ENCODE data around the gene RAPGEF6.
"Not testable (repeated sequence)": the region's sequence is repeated elsewhere in the genome, so short reads cannot be mapped to it uniquely, and the experiment has no call there.

Gene RAPGEF6

DNA sequence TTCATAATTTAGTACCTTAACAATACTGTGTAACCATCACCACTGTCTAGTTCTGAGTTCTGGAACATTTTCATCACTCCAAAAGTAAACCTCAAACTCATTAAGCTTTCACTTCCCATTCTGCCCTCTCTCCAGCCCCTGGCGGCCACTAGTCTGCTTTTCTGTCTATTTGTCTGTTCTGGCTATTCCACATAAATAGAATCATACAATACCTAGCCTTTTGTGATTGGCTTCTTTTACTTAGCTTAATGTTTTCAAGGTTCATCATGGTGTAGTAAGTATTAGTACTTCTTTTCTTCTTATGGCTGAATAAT, 138.7 kb downstream of the RAPGEF6 start:
- no peak for DNase-seq (ENCODE audit: low read depth, low spot score)

- no peak for DNase-seq (ENCODE audit: low read depth, low spot score)
Observed at GRCh38 chr5:131495536-131496399, 139.3 kb downstream of the RAPGEF6 start.

DNA sequence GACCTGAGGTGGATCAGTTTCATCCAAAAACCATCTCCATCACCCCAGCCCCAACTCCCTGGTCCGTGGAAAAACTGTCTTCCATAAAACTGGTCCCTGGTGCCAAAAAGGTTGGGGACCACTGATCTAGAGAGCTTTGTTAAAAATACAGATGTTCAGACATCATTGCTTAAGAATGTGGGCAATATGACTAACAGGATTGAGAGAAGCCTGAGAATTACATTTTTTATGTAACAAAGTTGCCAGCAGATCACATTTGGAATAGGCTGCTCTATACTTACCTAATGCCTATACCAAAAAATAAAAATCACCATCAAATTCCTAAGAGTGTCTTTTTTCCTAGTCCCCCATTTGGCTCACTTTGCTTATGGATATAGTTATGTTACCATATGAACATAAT, 143.3 kb downstream of the RAPGEF6 start:
- no peak for DNase-seq (ENCODE audit: low read depth, low spot score)

DNA sequence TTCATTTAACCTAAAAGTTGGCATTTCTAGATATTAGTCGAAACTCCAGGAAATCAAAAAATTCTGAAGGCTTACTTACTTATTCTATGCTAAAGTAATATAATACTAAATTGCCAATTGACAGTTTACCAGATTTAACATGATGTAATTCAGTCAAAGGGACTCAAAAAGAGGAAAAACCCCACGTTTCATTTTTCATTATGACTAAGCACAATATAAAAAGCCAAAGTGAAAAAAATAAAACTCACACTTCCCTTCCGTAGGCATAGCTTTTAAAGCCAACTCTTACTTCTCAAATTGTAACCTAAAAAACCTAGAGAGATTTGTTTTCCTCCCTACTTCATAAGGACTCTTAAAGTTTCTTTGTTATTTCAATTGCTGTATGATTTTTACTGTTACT, 146.6 kb downstream of the RAPGEF6 start:
- DNase-seq (ENCODE audit: low read depth, low spot score): no peak

DNA sequence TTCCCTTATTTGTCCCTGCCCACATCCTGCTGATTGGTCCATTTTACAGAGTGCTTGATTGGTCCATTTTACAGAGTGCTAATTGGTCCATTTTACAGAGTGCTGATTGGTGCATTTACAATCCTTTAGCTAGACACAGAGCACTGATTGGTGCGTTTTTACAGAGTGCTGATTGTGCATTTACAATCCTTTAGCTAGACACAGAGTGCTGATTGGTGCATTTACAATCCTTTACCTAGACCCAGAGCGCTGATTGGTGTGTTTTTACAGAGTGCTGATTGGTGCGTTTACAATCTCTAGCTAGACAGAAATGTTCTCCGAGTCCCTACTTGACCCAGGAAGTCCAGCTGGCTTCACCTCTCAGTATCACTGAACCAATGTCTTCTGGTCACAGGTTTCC, 147.7 kb downstream of the RAPGEF6 start:
- DNase-seq (ENCODE audit: low read depth, low spot score): not testable (repeated sequence)

GRCh38 chr5:131482617-131483016, 152.4 kb downstream of the RAPGEF6 start:
- DNase-seq (ENCODE audit: low read depth, low spot score): no peak

- no peak for DNase-seq (ENCODE audit: low read depth, low spot score)
Observed at GRCh38 chr5:131481569-131481968, 153.5 kb downstream of the RAPGEF6 start.

DNA sequence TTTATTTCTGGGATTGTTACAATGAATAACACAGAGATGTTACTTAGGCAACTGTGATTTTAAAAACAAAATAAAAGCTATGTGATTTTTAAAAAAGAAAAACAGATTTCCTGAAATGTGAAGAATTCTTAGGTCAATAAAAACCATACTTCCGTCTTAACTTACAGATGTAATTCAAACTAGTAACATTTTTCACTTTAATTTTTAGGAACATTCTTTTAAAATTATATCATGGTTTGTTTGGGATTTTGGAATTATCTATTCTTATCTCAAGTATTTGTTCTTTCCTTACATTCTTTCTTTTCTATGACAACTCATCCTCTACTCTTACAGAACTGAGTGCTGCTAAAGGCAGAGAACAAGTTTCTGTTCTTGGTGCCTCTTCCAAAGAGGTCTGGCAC, 159.5 kb downstream of the RAPGEF6 start:
- no peak for DNase-seq (ENCODE audit: low read depth, low spot score)

GRCh38 chr5:131473731-131474130, 161.3 kb downstream of the RAPGEF6 start:
- no peak for DNase-seq (ENCODE audit: low read depth, low spot score)

DNA sequence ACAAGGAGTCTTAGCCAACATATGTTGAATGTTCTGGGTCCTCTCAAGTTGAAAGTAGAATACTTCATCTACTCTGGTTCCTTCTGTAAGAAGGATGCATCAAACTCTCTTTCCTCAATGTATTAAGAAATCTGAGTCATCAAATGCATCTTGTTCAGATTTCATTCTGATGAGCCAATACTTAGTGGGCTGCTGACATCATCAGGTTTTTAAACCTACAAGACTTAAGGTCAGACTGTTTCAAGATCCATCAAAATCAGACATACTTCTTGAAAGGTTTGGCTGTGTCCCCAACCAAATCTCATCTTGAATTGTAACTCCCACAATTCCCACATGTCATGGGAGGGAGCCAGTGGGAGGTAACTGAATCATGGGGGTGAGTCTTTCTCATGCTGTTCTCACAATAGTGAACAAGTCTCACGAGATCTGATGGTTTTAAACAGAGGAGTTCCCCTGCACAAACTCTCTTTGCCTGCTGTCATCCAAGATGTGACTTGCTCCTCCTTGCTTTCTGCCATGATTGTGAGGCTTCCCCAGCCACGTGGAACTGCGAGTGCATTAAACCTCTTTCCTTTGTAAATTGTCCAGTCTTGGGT, 168.8 kb downstream of the RAPGEF6 start:
- peak; percentile 51 for DNase-seq (ENCODE audit: low read depth, low spot score)

- no peak for DNase-seq (ENCODE audit: low read depth, low spot score)
Observed at GRCh38 chr5:131463656-131464055, 171.4 kb downstream of the RAPGEF6 start.

DNA sequence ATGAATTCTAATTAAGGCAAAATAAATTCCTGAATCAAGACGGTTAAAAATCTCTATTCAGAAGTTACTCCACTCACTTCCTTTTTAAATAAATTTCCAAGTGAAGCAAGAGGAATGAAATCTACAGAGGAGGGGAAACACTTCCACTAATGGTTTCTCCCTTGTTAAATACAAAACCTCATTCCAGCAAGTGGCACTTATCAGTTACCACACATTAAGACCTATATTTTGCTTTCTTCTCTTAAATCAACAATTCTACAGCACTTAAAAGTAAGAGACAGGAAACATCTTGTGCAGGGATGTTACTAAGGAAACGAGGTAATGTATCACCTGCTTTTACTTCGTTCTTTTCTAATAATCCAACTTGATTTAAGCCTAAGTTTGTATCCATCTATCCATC, 172.6 kb downstream of the RAPGEF6 start:
- no peak for DNase-seq (ENCODE audit: low read depth, low spot score)

DNA sequence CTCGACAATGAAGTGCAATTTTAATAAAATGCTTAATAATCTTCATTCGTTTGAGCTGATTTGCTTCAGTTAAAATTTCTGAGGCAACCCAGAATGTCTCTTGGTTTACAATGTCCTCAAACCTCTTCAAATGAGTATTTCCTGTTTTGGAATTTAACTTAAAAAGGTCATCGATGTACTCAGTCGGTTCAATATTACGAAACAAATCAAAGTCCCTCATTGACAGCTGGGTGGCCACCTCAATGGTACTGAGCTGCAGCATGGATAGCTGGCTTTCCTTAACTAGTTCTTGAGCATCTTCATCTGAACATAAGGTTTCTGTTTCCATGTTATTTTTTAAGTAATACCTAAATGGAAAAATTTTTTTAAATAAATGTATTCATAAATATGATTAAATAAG, 173.3 kb downstream of the RAPGEF6 start:
- no peak for DNase-seq (ENCODE audit: low read depth, low spot score)

DNA sequence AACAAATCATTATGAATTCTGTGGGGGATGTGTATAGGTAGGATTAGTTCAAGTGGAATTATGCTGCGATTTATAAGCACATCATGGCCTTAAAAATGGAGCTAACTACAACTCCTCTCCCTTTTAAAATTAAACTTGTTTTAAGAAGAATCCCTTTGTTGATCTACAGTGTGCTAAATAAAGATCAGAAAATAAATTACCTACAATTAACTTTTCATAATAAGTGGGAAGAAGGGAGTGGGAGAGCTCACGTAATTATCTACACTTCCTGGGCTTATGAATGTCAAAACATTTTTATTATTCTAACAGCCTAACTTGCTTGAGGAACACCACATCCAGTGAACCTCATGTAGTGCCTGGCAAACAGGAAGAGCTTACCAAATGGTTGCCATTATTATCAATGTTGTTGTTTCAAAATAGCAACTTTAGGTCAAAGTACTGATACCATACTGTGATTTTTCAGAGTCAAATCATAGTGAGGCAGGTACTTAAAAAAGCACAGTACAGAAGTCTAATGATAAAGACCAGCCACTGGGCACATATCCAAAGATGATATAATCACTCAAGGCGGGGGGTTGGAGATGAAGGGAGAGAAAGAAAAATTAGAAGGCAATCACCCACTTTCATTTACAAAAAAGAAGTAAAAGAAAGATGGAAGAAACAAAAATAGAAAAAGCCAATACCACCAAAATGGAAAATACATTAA, 174.0 kb downstream of the RAPGEF6 start:
- DNase-seq (ENCODE audit: low read depth, low spot score): peak; percentile 11

GRCh38 chr5:131460133-131460532, 174.9 kb downstream of the RAPGEF6 start:
- DNase-seq (ENCODE audit: low read depth, low spot score): no peak

GRCh38 chr5:131459216-131459615, 175.8 kb downstream of the RAPGEF6 start:
- no peak for DNase-seq (ENCODE audit: low read depth, low spot score)

GRCh38 chr5:131457193-131457592, 177.8 kb downstream of the RAPGEF6 start:
- no peak for DNase-seq (ENCODE audit: low read depth, low spot score)

DNA sequence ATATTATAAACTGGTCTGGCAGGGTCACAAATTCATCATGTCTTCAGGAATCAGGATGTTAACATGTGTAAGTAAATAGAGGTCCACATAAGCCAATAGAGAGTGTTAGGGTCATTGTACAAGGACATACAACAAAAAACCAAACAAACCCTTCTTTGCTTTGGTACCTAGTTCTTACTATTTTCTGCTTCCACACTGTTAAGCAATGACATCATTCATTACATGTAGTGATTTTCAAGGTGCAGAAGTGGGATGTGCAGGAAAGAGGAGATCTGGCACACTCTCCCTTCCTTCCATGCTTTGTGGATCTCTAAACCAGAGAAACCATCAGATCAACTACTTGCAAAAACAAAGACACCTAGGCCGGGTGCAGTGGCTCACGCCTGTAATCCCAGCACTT, 184.1 kb downstream of the RAPGEF6 start:
- DNase-seq (ENCODE audit: low read depth, low spot score): no peak

DNA sequence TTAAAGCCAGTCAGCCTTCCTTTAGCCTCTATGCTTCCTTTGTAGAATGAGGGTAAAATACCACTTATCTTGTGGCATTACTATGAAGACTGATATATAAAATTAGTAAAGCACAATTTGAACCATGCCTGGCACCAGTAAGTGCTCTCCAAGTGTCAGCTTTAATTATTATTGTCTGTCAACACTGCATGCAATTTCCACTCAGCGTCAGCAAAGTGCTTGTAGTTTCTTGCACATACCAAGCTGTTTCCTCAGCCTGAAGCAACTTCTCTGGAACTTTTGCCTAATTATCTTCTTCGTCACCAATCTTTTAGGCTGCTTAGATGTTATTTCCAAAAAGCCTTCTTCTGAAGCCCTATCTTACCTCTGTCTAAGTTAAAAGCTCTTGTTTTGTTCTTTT, 193.8 kb downstream of the RAPGEF6 start:
- DNase-seq (ENCODE audit: low read depth, low spot score): no peak

DNA sequence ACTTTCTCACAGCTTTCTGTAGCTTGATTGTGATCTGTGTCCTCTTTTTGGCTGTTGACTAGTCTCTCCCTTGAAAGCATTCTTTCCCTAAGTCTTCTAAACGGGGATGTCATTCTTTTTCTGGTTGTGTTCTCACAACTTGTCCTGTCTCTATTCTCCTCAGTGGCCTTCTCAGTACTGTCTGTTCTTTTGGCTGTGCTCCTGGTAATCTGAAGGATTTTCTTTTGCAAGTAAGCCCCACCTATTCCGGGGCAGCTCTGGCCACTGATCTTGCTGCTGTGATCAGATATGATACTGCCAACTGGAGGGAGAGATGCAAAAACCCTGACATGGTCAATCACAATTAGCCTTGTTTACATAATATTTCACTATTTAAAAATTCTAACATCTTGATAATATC, 198.9 kb downstream of the RAPGEF6 start:
- no peak for DNase-seq (ENCODE audit: low read depth, low spot score)

DNA sequence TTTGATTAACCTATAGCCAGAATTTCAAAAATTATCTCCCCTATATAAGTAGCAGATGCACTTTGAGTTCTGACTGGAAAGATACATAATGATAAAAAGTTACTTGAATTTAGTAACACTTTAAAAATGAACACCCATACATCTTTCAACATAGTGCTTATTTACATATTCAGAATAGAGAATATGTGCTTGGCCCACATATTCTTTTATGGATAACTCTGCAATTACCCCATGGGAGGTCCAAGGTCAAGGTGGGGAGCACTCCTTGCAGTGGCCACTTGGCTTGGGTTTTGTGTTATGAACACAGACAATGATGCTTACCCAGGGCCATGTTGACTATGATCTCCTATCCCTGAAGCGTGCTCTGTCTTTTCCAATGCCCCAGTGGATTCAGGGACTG, 201.9 kb downstream of the RAPGEF6 start:
- DNase-seq (ENCODE audit: low read depth, low spot score): no peak

DNA sequence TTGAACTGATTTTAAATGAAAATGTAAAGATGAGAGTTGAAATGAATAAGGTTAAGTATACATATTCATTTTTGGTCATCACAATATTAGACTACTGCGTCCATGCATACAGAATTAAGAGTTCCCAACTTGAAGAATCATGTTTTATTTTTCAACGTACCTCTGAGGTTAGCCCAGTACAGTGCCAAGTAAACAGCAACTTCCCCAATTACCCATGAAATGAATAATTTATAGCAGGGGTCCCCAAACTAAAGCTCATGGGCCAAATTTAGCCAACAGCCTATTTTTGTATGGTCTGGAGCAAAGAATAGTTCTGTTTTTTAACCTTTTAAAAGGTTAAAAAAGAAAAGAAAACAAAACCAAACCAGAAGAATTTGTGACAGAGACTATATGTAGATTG, 203.2 kb downstream of the RAPGEF6 start:
- DNase-seq (ENCODE audit: low read depth, low spot score): no peak

DNA sequence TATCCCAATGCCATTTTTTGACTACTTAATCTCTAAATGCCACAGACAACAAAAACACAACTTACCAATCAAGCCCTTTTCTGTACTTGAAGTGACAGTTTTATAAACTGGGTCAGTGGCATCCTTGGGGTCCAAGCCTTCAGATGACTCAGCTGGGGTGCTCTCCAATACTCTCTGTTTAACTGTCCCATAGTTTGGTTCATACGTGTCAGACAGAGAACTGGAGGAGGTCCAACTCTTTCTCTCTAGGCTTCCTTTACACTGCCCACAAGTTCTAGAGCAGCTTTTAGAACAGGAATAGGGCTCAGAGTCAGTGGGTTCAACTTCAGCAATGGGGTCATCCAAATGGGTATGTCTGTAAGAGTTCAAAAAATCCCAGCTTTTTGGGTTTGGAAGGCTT, 204.2 kb downstream of the RAPGEF6 start:
- DNase-seq (ENCODE audit: low read depth, low spot score): no peak
